GM21381 (cell line): ENCODE results near the gene LTB4R2.
"Not testable (repeated sequence)": the region's sequence is repeated elsewhere in the genome, so short reads cannot be mapped to it uniquely, and the experiment has no call there.

Source experiments
- ATAC-seq: cut with Tn5 transposase; IDR thresholded peaks from one replicate; pipeline ENCODE4 v1.9.1; 2021; ENCODE audit warnings: mild to moderate bottlenecking, moderate library complexity; ENCODE audit not compliant: unreplicated experiment

The LTB4R2 gene

DNA sequence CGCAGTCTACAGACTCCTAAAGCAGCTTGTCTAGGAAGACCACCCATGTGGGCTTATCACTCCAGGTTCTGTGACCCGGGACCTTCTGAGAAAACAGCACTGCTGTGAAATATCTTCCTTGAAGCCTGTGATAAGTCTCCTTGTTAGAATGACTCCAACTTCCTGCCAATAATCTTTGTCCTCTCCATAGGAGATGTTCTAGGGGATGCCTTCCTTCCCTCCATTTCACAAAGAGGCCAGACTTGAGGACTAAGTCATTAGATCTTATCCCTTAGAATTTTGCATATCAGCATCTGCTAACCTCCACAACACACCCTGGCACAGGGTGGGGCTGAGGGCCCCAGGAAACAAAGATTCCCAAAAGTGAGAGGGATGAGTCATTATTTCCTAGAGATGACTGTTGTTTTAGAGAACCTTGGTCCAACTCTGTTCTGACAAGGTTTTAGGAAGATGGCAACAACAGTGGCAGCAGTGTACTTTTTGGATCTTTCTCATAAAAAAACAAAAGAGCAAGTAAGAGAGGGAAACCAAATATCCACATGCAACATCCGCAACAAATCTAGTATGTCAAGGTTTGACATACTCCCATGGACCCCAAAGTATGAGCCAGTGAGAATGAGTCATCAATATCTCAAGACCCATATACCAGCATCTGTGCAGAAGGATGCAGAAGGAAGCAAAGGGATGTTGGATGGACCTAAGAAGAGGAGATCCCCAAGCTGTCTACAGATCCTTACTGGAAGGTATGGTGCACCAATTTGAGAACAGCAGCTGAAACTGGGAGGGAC lies 7.4 kb downstream of the LTB4R2 start:
- ATAC-seq = no peak

DNA sequence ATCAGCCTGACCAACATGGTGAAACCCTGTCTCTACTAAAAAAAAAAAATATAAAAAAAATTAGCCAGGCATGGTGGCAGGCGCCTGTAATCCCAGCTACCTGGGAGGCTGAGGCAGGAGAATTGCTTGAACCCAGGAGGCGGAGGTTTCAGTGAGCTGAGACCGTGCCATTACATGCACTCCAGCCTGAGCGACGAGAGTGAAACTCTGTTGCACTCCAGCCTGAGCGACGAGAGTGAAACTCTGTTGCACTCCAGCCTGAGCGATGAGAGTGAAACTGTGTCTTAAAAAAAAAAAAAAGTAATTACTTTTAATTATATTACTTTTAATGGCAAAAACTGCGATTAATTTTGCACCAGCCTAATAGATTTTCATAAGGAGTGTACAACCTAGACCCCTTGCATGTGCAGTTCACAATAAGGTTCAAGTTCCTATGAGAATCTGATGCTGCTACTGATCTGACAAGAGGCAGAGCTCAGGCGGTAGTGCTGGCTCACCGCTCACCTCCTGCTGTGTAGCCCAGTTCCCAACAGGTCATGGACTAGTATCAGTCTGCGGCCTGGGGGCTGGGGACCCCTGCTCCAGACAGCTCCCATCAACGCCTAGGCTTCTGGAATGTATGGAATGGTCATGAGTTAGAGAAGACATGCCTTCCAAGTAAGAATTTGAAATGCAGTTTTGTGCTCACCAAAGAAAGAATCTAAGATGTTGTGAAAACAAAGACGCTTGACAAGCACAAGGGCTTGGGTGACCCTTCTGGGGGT lies 11.5 kb downstream of the LTB4R2 start:
- no peak for ATAC-seq

DNA sequence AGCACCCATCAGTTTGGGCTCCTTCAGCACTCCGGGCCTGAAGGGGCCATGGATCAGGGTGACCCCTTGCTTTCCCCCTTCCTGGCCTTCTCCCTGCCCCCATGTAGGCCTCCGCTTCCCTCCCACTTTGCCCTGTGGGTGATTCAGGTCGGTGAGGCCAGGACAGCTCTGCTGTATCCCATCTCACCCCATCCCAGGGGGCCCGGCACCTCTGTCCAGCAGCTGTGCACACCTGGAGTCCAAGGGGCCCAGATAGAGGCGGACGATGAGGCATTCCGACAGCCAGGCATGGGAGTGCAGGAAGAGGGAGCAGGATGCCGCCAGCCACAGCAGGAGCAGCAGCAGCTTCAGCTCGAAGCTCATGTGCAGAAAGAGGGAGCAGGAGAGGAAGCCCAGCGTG lies 12.7 kb downstream of the LTB4R2 start:
- no peak for ATAC-seq

DNA sequence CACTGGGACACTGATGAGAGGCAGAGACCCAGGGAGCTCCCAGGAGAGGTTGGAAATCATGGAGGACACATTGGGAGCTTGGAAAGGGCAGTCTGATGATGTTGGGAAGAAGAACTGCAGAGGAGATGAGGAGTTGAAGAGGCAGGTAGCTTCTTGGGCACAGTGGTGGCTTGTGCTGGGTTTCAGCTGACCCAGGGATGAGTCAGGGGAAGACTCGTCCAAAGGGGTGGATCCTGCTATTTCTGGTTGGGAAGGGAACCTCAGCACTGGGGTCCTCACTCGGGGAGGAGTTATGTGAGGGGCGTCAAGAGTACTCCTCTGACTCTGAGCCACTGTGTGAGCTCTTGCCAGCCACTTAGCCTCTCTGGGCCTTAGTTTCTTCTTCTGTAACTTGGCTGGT lies 13.4 kb downstream of the LTB4R2 start:
- no peak for ATAC-seq

DNA sequence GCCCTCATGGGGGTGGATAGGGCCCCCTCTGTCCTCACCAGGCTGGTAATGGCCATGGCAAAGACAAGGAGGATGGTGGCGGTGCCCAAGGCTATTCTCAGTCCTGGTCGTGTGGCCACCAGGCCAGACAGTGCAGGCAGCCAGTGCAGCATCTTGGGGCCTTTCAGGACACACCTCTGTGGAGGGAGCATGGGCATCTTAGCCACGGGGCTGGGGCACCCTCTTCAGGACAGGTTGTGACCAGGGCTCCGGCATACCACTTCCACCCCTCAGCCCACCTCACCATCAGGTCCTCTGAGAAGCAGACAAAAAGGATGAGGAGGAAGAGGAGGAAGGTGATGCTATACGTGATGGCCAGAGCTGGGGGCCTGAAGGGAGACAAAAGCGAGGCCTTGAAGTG lies 14.1 kb downstream of the LTB4R2 start:
- ATAC-seq = no peak

DNA sequence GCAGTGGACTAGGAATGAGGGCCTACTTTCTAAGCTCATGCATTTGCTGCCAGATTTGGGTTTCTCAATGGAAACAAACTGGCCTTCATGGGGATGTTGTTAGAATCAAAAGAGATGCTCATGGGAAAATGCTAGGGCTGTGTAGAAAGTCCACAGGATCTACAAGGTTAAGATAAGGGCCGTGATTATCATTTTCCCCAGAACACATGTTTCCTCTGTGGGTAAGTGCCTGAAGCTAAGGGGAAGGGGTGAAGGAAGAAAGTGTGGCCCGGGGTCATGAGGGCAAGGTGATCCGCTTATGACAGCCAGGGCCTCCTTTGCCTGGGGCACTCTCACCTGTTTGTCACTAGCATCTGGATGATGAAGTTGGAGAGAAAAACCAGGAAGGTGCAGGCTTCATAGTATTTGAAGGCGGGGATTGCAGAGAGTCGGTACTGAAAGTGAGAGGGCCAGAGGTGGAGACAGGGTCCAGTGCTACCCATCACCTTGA lies 15.1 kb downstream of the LTB4R2 start:
- no peak for ATAC-seq

DNA sequence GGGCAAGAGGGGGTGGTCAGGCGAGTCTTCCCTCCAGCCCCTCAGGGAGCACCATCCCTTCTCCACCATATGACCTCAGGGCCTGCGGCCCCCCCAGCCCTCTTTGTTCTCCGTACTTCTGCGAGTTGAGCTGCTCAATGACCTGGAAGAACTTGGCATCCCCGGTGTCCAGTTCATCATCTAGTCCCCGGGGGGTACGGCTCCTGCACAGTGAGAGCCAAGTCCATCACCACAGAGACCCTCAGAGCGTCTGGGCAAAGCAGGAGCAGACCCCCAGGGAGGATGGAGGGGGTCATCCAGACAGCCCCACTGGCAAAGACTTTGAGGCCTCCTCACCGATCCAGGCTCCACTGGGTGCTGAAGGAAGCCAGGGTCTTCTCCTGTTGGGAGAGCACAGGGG lies 16.0 kb downstream of the LTB4R2 start:
- no peak for ATAC-seq

DNA sequence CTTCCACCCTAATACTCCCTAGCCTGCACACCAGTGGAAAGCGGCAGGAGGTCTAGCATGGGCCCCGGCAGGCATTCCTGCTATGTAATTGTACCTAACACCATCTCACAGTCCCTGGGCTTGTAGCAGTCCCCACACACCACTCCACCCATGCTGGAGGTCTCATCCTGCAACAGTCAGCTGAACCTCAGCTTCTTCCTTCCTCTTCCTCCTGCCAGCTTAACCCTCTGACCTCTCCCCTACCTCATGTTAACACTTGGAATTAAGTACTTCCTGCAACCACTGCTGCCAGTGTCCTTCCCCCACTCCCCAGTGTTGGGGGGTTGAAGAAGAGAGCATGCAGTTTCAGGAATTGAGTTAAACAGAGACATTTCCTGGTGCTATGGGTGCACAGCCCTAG lies 17.4 kb downstream of the LTB4R2 start:
- ATAC-seq = no peak

DNA sequence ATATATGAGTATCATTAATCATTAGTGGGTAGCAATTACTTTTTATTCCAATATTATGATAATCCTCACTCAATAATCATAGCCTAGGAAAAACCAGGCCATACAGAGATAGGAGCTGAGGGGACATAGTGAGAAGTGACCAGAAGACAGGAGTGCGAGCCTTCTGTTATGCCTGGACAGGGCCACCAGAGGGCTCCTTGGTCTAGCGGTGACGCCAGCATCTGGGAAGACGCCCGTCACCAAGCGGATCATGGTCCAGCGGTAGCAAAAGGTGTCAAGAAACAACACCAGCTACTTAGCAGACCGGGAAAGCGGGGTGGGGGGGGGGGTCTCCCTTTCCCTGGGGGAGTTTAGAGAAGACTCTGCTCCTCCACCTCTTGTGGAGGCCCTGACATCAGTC lies 18.0 kb downstream of the LTB4R2 start:
- not testable (repeated sequence) for ATAC-seq

DNA sequence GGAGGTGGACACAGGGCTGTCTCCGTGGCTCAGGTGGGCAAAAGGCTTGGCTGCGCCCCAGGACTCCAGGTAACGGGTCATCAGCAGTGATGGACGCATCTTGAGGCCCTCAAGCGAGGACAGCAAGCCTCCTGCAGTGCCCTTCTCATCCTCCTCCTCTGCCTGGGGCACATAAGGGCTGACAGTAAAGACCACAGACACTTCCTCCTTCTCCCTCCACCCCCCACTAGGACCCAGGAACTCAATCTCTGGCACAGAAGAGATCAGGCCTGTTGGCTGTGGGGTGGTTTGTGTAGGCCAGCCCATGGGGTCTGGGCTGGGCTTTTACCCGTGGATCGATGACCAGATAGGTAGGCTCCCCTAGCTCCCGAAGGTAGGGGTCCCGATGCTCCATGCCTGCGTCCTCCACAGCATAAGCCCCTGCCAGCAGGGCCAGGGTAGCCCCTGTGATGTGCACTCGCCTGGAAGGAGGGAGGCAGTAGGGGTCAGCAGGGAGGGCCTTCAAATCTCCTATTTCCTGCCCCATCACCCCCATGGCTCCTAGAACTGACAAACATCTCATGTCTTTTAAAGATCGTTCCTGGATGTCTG lies 19.2 kb downstream of the LTB4R2 start:
- no peak for ATAC-seq

DNA sequence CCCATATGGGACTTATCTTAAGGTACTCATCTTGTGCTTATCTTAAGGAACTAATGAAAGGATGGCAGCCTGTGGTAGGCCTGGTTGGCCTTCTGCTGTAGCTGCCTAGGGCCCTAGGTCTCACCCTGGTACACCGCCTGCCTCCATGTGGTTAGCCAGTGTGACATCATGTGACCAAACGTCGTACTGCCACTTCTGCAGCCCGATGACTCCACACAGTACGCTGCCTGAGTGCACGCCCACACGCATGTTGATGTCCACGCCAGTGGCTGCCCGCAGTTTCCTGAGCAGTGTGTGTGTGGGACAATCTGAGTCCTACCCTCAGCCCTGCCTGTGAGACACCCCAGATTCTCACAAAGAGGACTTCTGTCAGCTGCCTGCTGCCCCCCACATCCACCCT lies 19.8 kb downstream of the LTB4R2 start:
- no peak for ATAC-seq

DNA sequence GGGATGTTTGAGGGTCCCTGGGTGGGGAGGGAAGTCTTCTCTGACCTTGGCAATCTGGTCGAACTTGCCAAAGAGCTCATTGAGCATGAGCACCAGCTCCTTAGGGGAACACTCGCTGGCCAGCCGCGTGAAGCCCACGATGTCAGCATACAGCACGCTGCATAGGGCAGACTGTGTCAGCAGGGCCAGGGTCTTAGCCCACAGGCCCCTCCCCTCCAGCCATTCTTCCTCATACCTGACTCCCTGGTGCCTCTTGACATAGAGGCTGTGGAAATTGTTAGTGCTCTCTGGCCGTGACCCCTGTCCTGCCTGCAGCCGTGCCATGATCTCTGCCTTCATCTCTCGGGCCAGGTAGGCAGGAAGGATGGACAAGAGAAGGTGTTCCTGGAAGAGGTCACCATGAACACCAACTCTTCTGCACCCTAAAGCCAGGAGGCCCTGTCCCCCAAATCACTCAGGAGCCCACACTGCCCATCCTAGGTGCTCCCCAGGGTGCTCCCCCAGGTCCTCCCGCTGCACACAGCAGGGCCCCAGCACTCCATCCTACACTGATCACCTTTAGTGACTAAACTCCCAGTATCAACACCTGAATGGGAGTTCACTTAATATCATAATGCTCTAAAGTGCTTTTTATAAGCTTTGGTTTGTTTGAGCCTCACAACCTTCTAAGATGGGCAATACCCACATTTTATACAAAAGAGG lies 21.2 kb downstream of the LTB4R2 start:
- no peak for ATAC-seq

DNA sequence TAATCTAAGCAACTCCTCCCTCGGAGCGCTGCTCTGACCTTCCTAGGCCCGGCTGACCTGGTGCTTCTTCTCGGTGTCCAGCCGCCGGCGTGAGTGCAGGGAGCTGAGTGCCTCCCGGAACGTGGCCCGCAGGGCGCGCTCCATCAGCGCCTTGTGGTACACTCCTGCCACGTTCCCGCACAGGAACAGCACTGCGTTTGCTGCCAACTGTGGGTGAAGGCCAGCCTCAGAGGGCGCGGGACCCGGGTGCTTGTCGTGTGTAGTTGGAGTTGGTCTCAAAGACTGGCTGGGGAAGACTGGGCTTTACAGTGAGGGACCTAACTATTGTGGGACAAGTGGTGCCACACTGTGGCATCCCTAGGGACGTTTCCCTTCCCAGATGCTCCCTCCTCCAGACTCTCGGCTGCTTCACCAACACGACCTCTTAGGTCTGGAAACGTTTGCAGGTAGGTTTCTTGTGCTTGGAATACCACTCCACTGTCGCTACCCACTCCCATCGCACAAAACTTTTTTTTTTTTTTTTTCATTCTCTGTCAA lies 21.9 kb downstream of the LTB4R2 start:
- ATAC-seq = no peak

DNA sequence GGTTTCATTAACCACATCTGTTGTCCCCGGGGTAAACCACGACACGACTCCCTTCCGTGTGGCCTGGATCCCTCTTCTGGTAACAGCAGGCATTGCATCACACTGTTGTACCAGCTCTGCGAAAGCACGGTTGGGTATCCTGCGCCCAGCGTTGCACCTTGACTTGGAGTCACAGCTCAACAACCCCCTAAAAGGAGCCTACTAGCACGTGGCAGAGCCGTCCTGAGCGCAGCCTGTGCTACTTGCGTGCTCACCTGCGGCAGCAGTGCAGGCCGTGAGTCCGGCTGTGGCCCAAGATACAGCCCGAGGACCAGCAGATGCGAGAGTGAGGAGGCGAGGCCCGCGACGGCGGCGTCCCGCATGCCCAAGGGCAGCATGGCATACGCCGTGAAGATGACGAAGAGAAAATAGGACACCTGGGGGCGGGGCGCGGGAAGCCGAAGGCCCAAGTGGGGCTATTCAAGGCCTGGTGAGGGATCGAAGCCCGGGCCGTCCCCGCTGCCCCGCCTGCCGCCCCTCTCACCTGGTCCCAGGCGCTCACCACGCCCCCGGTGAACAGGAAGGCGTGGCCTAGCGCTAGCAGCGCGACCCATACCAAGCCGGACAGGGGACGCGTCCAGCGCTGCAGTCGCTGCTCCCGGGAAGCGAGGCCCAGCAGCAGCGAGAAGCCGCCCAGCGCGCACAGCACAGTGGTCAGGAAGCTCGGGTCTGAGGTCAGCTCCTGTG lies 22.5 kb downstream of the LTB4R2 start:
- ATAC-seq = peak; percentile 74

DNA sequence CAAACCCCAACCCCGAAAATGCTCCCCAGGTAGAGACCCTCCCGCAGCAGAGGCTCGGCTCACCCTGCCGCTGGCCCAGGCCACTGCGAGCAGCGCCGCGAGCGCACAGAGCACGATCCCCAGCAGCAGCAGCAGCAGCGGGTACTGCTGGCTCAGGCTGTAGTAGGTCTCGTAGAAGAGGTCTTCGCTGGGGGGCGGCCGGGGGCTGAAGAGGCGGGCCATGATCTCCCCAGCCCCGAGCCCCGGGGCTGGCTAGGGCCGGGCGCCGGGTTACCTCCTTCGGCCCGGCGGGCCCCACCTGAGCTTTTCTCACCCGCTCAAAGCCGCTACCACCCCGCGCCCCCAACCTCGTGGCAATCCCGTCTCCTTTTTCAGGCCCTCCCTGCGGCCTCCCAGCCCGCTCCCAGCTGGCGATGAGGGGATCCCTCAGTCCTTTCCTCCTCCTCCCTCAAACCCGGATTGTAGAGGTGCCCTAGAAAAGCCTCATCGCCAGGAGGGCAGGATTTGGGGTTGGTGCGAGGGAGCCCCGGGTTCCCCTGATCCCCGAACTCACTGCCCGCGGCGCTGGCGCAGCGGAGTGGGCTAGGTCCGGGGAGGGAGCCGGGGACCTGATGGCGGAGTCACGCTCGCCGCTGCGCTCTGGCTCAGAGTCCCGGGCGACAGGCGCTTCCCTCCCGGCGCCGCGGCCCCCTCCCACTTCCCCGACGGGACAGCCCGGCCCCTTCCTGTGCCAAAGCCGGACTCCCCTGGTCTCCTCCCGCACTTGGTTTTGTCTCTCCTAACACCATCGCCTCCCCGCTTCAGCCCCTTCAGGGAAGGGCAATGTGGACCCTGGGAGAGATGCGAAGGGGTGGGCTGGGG lies 24.7 kb downstream of the LTB4R2 start, which contains the start of gene ADCY4:
ADCY4 (minus strand) TSS at position 641 of the 861 bp plus-strand sequence; CDS start at position 222, 419 bp downstream.
- no peak for ATAC-seq

DNA sequence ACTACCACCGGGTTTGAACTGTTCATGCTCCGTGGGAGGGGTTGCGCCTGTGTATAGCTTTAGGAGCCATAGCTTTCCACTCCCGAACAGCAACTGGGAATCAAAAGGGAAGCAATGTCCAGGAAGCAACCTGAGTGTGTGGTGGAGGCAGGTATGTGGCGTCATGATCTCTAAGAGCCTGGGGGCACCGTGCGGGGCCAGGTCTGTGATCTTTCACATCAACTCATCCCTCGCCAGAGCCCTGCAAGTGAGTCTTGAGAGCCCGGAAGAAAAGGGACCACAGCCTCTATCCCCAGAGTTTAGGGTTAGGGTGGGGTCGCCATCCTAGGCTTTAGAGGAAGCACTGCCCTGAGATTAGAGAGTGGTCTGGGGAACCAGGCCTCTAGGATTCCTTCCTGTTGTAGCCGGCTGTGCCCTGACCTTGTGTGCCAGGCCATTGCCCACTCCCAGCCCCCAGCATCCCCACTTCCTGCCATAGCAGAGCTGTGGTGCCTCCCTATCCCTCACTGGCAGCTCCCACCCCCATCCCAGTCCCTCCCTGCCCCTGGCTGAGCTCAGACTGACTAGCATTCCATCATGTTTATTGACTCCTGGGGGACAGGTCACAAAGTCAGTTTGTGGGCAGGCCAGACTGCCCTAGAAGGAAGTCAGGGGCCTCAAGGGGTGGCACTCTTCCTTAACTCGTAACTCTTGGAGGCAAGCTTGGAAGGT lies 25.7 kb downstream of the LTB4R2 start:
- ATAC-seq = no peak

DNA sequence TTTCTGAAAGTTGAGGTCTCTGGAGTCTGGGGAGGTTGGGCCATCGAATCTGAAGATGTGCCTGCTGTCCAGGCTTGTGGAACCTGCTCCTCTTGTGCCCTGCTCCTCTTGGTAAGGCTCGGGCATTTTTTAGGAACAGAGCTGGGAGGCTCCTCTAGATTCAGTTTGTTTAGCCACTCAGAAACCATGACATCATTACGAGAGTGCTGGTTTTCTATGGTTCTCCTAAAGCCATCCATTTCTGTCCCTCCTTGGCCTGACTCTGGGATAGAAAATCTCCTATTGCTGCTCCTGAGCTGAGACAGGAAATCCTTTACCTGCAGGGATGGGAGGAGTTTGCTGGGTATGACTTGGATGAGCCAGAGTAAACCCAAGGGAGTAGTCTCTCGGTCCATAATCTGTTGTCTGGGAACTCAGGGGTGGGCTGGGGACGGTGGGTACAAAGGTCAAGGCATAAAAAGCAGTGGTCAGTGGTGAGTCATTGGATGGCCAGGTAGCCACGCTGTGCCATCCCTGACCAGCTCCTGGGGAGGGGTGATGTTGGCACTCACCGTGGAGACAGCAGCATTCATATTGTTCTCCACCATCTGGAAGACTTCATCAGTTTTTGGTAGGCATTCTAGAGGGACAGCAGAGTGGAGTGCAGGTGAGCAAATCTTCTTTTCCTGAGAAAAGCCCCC lies 27.3 kb downstream of the LTB4R2 start:
- no peak for ATAC-seq

DNA sequence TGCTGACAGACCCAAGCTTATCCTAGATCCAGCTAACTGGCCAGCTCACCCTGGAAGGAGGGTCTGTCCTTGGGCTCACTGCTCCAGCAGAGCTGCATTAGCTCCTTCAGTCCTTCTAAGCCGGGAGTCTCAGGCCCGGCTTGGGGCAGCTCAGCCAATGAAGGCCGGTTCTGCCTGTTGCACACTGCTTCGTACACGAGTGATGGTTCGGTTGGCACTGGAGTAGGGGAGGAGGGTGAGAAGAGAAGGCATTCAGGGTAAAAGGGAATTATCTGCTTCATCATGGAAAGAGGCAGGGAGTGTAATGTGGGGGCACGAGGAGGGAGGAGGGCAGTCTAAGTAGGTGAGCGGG lies 27.9 kb downstream of the LTB4R2 start:
- ATAC-seq = no peak
